GM21723 (cell line): Measurements from ENCODE around the gene IGFBP2.
"Not testable (repeated sequence)": the region's sequence is repeated elsewhere in the genome, so short reads cannot be mapped to it uniquely, and the experiment has no call there.

Experiments
- ATAC-seq: cut with Tn5 transposase; IDR thresholded peaks from one replicate; pipeline ENCODE4 v1.9.1; 2021; ENCODE audit warnings: mild to moderate bottlenecking, moderate library complexity; ENCODE audit not compliant: unreplicated experiment

The IGFBP2 gene

DNA sequence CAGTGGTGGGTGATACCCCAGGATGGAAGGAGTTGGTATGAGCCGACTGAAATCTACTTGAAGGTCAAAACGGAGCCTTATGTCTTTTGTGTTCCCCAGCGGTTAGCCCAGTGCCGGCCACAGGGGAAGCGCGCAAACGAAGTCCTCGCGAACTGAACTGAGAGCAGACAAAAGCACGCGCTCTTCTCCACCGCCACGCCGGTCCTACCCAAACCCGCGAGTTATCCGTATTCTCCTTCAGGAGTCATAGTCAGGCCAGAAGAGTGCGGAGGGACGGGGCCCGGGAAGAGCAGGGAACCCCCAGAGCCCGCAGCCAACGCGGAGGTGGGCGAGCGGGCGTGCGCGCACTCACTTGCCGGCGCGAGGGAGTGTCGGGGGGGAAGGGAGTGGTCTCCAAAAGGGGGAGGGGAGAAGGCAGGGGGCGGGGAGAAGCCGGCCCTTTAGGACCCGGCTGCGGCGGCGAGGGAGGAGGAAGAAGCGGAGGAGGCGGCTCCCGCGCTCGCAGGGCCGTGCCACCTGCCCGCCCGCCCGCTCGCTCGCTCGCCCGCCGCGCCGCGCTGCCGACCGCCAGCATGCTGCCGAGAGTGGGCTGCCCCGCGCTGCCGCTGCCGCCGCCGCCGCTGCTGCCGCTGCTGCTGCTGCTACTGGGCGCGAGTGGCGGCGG is at the start of gene IGFBP2:
Gene IGFBP2, plus strand, starts transcription at position 469 of the 664 bp plus-strand sequence. Its CDS starts 104 bp downstream, at position 573.
- ATAC-seq, result peak; percentile 50

GRCh38 chr2:216583606-216584005 is 49.6 kb upstream of the IGFBP2 start:
- no peak for ATAC-seq

- no peak for ATAC-seq
These were observed 49.1 kb upstream of the IGFBP2 start for GRCh38 chr2:216584112-216584511.

- no peak for ATAC-seq
These were observed 47.8 kb upstream of the IGFBP2 start for GRCh38 chr2:216585441-216585840.

DNA sequence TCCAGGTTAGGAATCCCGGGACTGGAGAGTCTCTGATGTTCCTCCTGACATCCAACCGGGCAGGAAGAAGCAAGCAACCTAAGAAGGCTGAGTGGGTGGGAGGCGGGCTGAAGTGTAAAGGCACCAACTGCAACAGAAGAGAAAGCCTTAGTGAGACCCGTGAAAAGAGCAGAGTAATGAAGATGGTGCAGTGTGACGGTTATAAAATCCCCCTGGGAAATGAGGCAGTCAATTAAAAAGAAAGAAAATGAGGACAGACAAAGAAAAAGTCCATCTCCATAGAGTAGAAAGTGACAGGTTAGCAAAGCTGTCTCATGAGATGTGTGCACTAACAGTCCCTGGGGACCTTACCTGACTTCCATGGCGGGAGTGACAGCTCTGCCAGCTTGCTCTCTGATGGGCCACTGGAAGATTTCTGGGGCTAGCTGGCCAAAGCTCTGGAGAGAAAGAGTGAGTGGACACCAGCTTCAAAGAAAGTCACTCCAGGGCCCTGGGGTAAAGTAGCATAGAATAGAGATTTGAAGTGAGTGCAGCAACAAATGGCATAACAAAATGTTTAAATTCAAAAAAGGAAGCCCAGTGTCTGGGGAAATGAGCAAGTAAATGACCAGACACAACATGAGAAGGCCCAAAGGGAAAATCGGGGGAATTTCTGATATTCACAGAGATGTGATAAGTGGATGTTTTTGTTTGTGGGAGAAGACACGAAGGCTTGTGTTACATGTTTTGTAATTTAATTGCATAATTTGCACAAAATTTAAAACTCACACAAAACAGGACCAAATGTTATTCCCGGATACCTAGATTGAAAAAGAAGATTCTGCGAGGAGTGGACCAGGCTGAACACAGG is 44.1 kb upstream of the IGFBP2 start:
- no peak for ATAC-seq

DNA sequence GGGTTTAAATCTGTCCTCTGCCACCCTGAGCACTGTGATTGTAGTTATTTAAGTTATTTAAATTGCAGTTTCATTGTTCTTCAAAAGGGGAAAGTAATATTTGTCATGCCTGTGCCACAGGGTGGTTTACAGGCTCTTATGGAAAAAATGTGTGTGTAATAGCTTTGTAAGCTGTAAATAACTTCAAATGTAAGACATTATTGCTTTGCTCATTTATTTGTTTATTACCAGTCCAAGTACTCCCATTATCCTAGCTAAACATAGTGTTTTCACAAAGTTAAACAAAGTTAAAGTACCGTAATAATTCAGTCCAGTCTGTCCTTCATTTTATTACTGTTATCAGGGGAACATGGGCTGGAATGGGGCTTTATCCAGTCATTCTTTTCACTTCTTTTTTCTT is 43.4 kb upstream of the IGFBP2 start:
- no peak for ATAC-seq

DNA sequence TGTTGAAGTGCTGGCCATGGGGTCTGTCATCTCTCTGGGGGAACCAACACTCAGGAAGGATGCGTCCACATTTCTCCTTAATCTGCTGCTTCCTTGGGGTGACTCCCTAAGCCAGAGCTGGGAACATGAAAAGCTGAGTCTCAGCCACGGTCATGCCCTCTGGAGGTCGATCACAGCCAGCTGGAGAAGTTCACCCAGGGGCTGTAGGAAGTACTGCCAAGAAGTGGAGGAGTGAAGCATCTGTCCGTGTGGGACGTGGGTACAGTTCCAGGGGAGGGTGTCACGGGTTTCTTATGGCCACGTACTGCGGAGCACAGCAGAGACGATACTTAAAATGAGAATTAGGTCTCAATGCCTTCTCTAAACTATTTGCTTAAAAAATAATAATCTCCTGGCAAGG is 42.4 kb upstream of the IGFBP2 start:
- ATAC-seq, result no peak

GRCh38 chr2:216591480-216591879 is 41.7 kb upstream of the IGFBP2 start:
- no peak for ATAC-seq

DNA sequence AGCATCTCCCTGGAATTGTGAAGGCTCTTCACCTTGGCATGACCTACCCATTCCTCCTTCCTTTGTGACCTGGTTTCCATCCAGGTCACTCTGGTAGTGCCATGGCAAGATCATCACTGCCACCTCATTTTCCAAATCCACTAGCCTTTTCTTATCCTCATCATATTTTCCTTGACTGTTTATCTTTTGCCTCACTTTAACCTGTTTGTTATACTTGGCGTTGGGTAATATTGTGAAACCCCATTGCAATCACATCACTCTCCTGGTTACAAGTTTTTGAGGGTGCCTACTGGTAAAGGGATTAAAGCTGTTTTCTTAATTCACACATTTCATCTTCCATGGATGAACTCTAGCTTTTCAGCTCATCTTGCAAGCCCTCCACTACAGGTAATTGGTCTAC is 39.1 kb upstream of the IGFBP2 start:
- no peak for ATAC-seq

DNA sequence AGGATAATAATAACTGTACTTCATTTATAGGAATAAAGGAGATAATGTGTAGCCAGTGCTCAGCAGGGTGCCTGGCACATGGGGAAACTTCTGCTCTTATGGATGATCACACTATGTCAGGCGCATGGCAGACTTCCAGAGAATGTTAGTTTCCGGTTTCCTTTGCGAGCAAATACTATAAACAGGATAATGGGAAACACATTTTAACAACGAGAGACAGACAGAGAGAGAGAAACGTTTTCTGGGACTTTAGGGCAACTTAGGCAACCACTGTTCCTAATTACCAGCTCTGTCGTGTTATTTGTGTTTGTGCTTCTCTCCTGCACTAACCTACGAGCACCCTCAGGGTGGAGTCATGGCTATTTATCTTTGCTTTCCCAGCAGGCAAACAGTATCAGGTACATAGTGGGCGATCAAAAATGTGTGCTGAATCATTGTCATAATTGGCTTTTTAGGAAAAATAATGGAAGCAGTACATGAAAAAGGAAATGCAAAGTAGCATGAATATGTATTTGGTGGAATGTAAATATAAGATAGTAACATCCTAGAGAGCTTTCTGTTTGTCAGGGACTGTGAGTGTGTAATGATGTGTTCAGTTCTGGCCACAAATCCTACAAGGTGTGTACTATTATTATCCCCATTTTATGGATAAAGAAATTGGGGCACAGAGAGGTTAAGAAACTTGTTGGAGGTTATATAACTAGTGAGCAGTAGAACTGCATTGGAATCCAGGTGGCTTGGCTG is 36.8 kb upstream of the IGFBP2 start:
- ATAC-seq, result no peak

DNA sequence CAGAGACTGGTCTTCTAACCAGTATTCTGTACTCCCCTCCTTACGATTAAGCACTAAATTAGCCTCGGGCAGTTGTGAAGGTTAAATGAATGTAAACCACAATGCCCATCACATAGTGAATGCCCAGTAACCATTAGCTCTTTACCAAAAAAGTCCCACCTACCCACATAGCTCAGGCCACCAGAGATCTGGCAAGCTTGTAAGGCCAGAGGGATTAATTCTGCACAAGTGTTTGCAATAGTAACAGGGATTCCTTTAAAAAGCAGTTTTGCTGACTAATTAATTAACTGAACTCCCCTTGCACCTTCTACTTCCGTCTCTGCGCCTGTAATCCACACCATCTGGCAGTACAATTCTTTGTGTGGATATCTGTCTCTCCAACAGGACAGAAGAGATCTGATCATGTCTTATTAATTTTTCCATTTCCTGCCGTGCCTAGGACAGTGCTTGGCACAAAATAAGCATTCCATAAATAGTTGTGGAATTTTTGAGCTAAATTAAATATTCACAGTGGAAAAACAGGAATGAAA is 36.2 kb upstream of the IGFBP2 start:
- ATAC-seq, result no peak

GRCh38 chr2:216597825-216598224 is 35.4 kb upstream of the IGFBP2 start:
- ATAC-seq, result not testable (repeated sequence)

- no peak for ATAC-seq
These were observed 31.4 kb upstream of the IGFBP2 start for GRCh38 chr2:216601632-216602409.

DNA sequence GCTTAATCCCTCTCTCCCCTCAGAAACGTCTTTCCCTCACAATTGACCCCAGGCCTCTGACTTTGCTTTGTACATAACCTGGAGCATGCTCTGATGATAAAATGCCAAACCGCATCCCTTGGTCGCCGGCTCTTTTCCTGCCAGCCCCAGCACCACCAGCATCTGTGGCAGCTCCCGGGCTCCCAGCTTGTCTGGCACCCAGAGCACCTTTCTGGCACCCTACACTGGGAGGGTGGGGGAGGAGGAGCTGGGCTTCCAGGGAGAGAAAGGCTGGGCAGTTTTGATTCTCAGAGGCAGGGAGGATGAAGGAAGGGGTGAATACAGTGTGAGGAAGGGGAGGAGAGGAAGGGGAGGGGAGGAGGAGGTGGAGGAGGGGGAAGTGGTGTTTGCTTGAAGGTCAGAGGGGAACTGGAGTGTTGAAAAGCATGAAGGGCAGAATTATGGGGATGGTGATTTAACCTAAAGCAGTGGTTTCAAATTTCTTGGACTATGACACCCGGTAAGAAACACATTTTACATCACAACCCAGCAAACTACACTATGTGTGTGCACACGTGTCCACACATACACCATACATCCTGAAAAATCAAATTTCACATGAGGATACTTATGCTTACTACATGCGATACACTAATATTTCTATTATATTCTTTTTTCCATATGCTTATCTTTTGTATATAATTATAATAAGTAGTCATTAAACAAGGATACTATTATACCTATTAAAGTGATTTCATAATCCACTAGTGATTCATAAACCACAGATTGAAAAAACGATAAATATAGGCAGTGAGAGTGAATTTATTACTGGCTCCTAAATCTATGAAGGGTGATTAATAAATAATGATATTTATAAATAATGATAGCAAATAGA is 30.0 kb upstream of the IGFBP2 start:
- ATAC-seq, result no peak

DNA sequence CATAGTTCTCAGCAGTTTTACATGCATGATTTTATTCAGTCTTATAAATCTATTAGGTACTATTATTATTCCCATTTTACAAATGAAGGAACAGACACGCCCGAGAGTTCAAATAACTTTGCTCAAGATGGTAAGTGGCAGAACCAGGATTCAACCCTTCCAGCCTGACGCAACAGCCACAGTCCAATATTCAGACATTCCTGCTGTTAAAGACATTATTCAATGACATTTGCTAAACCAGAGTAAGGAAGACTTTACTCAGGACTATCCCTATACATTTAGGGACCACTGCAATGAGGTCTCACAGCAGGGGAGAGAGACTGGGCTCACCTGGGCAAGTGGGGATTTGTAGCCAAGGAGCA is 29.4 kb upstream of the IGFBP2 start:
- no peak for ATAC-seq

- no peak for ATAC-seq
These were observed 28.8 kb upstream of the IGFBP2 start for GRCh38 chr2:216604458-216604857.

DNA sequence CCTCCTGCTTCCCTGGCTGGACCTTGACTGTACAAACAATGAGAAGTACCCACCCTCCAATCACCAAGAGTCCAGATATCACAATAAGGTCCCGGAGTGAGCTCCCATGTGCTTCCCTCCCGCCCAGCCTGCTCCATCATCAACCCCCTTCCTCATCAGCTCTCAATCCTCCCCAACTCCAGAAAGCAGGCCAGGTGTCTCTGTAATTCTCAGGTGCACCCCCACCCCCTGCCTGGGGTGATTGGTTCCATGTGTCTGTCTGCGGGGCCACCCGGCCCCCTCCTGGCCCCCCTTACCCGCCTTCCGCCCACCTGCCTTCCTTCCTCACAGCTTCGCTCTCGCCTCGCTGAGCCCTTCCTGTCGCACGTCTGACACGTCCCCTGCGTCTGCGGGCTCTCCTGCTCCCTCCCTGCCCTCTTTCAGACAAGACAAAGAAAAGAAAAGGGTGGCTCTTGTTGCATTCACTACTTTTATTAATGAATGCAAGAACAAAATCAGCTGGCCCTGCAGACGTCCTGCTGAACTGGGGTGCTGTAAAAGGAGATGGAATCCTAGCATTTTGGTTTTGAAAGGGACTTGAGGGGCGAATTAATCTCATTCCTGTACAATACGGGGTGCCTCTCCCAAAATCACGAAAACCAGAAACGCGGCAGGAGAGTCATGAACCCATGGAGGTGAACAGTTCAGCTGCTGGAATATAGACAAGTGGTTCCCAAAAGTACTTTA is 26.5 kb upstream of the IGFBP2 start:
- ATAC-seq, result peak; percentile 96

DNA sequence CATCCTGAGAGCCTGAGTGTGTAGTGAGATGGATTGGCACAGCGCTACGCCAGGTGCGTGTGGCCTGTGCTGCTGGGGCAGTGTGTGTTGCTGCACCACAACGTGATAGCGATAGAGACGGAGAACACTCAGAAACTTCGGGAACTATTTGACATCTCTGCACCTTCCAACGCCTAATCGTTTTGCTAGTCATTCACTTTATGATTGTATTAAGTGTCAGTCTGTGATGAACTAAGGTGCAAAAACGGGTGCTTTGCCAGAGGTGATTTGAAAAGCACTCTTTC is 26.0 kb upstream of the IGFBP2 start:
- no peak for ATAC-seq

DNA sequence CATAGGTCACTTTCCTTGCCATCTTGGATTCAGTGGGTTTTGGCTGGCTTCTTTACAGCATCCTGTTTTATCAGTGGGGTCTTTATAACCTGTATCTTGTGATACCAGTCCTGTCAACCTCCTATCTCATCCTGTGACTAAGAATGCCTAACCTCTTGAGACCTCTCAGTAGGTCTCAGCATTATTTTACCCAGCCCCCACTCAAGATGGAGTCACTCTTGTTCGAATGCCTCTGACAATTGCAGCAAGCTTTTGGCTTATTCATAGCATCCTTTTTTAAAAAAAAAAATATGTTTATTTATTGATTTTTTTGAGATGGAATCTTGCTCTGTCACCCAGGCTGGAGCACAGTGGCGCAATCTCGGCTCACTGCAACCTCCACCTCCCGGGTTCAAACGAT is 24.7 kb upstream of the IGFBP2 start:
- ATAC-seq, result no peak
